IPS DF 4.7 (cell line): Measurements from ENCODE around the gene LRRC7.
"Not testable (repeated sequence)": the region's sequence is repeated elsewhere in the genome, so short reads cannot be mapped to it uniquely, and the experiment has no call there.

Experiments
- DNase-seq: peaks from one replicate; pipeline ENCODE4 v3.0.0-alpha.2; 2013; ENCODE audit warnings: low spot score; ENCODE audit errors: extremely low read depth

Gene LRRC7

GRCh38 chr1:69947837-69948236 lies 380.1 kb downstream of the LRRC7 start:
- DNase-seq = no peak

GRCh38 chr1:69952676-69953075 lies 385.0 kb downstream of the LRRC7 start:
- no peak for DNase-seq

GRCh38 chr1:69962452-69962851 lies 394.7 kb downstream of the LRRC7 start:
- DNase-seq = not testable (repeated sequence)

GRCh38 chr1:69967245-69967766 lies 399.6 kb downstream of the LRRC7 start:
- DNase-seq = no peak

- DNase-seq = no peak
Observed at GRCh38 chr1:69976896-69977295, 409.2 kb downstream of the LRRC7 start.

GRCh38 chr1:69982992-69983391 lies 415.3 kb downstream of the LRRC7 start:
- DNase-seq = no peak

- no peak for DNase-seq
Observed at GRCh38 chr1:69985376-69985775, 417.7 kb downstream of the LRRC7 start.

- DNase-seq = no peak
Observed at GRCh38 chr1:69985901-69986439, 418.2 kb downstream of the LRRC7 start.

GRCh38 chr1:69987881-69988280 lies 420.2 kb downstream of the LRRC7 start:
- no peak for DNase-seq

- DNase-seq = no peak
Observed at GRCh38 chr1:69991644-69992043, 423.9 kb downstream of the LRRC7 start.

- DNase-seq = no peak
Observed at GRCh38 chr1:69992594-69992993, 424.9 kb downstream of the LRRC7 start.

- no peak for DNase-seq
Observed at GRCh38 chr1:69993810-69994209, 426.1 kb downstream of the LRRC7 start.

GRCh38 chr1:69994241-69994640 lies 426.5 kb downstream of the LRRC7 start:
- no peak for DNase-seq

GRCh38 chr1:69998847-69999246 lies 431.1 kb downstream of the LRRC7 start:
- DNase-seq = no peak

GRCh38 chr1:70003211-70003908 lies 435.6 kb downstream of the LRRC7 start:
- DNase-seq = no peak

- no peak for DNase-seq
Observed at GRCh38 chr1:70005386-70006034, 437.8 kb downstream of the LRRC7 start.

GRCh38 chr1:70008660-70009059 lies 440.9 kb downstream of the LRRC7 start:
- no peak for DNase-seq

GRCh38 chr1:70017770-70018169 lies 450.0 kb downstream of the LRRC7 start:
- DNase-seq = no peak

- DNase-seq = no peak
Observed at GRCh38 chr1:70024272-70024671, 456.6 kb downstream of the LRRC7 start.

GRCh38 chr1:70025052-70025451 lies 457.3 kb downstream of the LRRC7 start:
- no peak for DNase-seq

- DNase-seq = no peak
Observed at GRCh38 chr1:70025846-70026245, 458.1 kb downstream of the LRRC7 start.

GRCh38 chr1:70033266-70033873 lies 465.6 kb downstream of the LRRC7 start:
- DNase-seq = no peak
